HUDEP-2 (cell line): ENCODE data around the gene BMPR1B.
"Not testable (repeated sequence)": the region's sequence is repeated elsewhere in the genome, so short reads cannot be mapped to it uniquely, and the experiment has no call there.

Experiments used
- DNase-seq, 76 experiments: peaks; one replicate each; lab custom pipeline; 2025; ENCODE audit not compliant: unreplicated experiment in 76 of 76; lab: John Stamatoyannopoulos, UW

Gene BMPR1B

DNA sequence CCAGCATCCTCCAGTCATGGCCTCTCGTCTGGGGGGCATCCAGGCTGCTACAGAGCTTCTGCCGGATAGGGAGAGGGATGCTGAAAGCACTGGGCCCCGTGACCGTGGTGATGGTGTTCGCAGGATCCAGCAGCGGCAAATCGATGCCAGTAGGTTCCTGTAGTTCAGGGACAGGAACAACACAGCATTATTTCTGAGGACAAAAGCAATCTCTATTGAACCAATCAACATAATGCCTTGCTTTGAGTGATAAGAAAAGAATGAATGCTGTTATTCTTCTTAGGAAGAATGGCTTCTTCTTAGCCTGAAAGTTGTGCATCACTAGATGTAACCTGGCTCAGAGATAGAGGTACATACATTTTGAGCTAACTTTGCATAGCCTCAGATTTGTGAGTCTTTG, 412.4 kb downstream of the BMPR1B start:
- no peak for DNase-seq

DNA sequence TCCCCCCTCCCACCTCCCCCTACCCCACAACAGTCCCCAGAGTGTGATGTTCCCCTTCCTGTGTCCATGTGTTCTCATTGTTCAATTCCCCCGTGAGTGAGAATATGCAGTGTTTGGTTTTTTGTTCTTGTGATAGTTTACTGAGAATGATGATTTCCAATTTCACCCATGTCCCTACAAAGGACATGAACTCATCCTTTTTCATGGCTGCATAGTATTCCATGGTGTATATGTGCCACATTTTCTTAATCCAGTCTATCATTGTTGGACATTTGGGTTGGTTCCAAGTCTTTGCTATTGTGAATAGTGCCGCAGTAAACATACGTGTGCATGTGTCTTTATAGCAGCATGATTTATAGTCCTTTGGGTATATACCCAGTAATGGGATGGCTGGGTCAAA, 413.6 kb downstream of the BMPR1B start:
- DNase-seq: not testable (repeated sequence)

DNA sequence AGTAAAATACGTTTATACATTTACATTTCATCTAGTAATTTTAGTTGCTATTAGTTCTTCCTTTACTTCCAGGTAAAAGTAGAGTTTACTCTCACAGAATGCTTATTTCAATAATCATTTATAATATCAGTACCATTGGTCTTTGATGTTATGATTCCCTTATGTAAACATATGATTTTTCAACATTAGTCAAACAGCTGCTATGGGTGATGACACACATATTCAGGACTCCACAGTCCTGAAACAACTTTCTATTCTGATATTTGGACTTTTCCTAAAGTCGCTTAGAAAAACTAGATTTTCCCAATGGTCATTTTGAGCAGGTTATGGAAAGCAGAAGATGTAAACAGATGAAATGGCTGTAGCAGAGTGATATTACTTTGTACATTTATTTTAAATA, 421.2 kb downstream of the BMPR1B start:
- DNase-seq: no peak

DNA sequence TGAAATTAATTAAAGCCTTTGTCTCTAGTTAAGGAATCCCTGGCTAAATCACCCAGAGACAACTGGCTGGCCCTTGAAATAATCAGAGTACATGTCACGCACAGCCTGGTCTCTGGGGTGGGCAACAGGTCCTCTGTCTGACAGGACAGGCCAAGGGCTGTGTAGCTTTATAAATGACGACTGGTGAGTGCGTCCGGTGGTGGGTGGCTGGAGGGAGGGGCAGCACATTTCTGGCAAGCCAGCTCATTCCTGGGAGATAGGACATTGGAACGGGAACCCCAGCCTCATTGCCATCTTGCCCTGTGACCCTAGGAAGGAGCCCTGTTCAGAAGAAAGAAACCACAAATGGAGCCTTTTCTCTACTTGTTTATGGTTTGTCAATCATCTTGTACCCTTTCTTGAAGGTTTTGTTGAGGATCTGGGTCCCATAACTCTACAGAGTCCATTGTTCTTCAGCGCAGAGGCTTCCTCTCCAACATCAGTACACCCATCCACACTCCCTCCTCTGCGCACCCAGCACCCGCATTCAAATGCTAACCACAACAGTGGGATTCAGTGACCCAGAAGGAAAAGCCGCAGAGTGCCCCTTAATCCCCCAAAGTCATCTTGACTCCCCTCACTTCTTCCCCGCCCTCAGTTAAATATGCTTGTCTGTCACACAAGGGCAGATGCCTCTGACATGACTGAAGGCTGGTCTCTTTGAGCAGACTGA, 422.9 kb downstream of the BMPR1B start:
- DNase-seq: no peak

DNA sequence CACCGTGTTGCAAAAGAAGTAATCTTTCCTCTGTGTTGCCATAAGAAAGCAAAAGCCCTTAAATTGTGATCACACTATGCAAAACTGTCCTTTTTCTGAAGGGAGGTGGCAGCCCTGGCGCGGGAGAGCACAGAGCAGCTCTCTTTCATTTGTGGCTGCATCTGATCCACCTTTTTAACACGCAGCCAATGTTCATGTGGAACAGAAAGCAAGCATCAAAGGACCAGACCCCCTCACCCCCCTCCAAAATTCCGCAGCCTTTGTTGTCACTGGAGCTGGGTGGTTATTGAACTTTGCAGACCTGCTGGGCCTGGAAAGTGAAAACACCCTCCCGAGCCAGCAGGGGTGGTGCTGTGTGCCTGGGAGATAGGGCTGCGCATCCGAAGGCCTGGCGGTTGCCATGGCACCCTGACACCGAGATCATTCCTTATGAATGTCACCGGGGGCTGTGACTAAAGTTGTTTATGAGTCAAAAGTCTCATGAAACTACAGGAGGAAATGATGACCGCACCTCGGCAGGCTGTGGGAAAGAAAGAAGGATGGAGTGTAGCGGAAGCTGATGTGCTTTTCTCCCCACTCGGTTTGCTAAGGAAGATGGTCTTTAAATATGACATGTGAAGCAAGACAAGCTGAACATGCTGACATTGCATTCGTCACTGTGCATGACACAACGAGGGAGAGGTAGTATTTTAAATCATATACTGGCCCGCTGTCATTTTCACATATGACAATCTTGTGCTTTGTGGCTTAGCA, 423.7 kb downstream of the BMPR1B start:
- no peak for DNase-seq

DNA sequence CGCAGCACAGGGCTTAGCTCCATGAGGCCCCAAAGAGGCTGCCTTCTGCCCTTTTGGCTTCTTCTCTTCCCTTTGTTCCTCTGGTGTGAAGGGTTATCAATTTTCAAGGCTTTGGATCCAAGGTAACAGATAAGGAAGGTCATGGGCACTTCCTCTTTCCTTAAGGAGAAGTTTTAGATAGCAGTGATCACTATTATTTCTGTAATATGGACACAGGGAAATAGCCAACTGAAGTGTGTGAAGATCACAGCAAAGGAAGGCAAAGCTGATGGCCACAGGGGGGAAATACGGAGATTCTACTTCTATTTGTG, 424.2 kb downstream of the BMPR1B start:
- DNase-seq: no peak

DNA sequence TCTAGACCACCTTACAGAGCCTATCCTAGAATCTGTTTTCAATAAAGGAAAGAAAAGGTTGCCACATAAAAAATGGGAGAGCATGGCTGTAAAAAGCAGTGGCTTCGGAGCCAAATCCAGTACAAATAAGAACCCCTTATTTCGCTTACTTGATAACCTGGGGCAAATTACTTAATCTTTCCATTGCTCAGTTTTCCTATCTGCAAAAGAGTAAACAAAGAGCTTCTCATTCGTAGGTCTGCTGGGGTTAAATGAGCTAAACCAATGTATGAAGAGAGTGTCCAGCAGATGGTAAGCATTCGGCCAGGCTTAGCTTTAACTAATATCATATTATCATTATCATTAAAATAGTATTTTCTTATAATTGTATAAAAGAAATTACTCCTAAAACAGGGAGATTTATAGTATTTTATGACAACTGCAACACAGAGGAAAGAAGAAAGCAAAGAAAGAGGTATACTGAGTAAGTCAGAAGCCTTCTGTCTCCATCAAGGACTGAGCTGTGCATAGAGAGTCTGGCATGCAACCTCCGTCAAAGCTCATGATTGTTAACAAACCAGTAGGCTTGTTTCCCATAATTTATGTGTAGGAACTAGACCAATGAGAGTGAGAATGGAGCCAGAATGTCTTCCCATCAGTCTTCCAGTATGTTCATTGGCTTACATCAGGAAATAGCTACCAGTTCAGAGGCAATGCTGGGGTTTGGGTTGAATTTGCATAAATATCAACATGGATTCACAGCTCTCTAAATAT, 426.1 kb downstream of the BMPR1B start:
- DNase-seq: no peak

DNA sequence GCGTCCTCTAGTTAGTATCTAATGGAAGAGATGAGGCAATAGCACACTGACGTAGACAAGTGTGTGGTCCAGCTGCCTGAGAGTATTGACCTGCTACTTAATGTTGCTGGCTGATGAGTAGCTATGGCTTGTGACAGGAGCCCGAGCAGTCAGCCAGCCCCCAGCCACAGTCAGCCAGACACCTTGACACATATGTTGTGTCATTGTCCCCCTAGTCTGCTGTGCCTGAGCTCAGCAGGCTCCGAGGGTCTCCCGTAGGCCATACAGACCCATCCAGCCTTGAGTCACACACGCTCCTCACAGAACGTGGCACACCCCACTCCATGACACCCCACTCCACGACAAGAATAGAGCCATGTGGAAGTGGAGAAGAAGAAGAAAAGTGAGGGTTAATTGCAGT, 428.9 kb downstream of the BMPR1B start:
- DNase-seq: no peak

DNA sequence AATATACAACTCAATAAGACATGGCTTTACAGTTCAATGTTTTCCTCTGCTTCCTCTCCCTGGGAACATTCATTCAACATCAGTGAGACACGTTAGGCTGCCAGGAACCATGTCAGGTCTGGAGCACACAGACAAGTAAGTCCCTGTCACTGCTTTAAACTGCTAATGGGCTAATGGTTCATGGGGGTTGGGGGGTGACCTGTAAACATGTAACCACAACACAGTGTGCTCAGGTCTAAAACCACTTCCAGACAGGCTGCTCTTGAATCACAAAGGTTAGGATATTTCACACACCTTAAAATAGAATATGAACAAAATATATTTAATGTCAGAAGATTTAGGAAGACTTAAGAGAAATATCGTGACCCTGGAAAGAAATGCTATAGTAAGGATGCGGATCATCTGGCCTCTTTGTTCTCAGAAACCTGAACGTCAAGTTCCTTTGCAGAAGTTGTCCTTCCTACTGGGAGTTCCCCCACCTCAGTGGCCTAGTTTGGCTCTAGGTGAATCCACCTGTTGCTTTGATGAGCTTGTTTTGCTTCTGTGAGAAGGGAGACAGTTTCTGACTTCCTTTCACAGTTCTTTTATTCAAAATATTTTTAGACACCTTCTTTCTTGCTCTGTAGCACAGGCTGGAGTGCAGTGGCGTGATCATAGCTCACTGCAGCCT, 431.1 kb downstream of the BMPR1B start:
- DNase-seq: no peak

DNA sequence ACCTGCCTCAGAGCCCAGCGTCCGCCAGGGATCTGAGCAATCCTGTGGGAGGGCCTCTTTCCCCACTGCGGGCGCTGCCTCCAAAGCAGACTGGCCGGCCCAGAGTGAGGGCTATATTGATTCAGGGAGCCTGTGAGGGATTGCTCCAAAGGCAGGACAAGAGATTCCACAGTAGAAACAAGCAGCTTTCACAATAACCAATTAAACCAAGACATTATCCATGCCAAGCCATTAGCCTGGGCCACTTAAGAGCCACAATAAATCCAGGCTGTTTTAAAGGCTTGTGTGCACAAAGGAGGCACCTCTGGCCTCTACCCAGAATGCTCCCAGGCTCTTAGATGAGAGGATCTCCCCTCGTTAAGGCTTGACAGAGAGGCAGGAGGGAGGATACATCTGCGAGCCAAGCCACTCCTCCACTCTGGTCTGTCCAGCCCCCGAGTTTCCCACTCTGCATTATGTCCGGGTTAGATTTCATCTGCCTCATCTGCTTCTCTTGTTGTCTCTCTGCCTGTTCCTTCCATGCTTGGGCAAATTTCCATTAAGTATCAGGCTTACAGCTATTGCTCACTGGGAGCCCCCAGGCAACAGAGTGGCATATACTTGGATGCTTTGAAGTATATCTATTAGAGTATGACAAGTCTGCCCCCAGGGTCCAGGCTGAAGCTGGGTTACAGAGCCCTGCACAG, 433.1 kb downstream of the BMPR1B start:
- no peak for DNase-seq

DNA sequence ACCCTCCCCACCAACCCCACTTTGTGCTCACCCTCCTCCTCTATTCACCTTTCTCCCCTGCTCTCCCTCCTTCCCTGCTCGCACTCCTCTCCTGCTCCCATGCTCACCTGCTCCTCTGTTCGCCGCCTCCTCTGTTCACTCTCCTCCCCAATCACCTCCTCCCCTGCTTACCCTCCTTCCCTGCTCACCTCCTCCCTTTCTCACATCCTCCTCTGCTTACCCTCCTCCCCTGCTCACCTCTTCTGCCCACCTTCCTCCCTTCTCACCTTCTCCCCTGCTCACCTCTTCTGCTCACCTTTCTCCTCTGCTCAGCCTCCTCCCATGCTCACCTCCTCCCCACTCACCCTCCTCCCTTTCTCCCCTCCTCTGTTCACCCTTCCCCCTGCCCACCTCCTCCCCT, 433.8 kb downstream of the BMPR1B start:
- no peak for DNase-seq

DNA sequence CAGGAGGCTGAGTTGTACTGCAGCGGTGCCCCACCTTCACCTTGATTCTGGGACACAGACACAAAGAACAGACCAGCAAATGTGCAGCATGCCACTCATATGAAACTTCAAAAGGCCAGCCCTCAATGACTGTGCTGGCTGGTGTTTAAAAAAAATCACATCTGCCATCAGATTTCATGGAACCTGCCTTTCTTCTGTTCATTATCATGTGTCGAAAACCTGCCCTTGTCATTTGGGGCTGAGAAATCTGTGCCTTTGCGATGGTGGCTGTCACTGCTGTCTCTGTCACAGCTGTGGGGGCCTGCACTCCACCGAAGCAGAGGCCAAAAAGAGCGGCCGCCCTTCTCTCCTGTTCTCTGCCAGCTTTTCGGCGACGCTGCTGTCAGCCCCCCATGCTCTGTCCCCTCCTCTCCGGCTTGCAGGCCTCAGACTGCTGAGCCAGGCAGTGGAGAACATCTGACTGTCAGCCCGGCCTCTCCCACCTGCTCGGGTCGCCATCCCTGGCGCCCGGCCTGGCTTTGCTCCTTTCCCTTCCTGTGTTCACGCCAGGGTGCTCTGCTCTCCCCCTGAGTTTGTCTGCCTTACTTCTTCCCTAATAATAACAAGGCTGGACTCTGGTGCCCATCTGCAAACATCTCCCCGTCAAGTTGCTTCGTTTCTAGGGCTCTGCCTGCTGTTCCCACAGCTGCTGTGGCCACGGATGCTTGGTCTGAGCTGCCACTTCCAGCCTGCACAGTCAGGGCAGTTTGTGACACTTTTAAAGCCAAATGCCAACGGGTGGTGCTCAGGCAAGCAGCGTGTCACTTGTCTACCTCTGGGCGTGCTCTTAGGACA, 435.9 kb downstream of the BMPR1B start:
- no peak for DNase-seq

DNA sequence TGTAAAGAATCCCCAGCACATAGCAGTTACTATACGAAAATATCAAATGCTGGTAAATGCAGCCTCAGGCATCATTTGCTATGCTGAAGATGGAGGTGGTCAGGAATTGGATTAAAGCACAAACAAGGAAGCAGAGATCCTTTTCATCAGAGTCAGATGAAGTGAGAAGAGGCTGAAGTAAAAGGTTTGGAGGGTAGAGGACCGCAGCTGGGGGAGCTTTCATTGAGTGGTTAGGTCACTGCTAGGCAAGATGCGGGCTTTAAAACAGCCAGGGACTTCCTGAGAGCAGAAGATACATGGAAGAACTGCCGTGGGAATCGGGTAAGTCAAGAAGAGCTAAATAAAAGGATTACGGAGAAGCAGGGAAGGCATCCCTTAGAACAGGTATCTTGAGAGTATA, 439.6 kb downstream of the BMPR1B start:
- DNase-seq: no peak

DNA sequence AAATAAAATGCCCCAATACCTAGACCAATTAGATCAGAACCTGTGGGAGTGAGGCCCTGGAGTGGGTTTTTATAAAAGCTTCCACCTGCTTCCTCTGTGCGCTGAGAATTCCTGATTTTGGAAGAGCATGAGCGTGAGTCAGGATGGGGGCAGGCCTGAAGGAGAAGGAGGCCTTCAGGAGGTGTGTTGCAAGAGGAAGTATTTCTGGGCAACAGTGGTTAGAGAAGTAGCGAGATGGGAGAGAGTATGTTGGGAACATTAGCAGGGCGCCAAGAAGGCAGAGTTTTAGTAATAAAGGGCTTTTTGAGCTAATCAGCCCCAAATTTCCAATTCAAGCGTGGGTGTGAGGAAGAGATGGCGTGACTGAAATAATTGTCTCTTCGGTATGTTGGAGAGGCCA, 441.2 kb downstream of the BMPR1B start:
- DNase-seq: no peak

DNA sequence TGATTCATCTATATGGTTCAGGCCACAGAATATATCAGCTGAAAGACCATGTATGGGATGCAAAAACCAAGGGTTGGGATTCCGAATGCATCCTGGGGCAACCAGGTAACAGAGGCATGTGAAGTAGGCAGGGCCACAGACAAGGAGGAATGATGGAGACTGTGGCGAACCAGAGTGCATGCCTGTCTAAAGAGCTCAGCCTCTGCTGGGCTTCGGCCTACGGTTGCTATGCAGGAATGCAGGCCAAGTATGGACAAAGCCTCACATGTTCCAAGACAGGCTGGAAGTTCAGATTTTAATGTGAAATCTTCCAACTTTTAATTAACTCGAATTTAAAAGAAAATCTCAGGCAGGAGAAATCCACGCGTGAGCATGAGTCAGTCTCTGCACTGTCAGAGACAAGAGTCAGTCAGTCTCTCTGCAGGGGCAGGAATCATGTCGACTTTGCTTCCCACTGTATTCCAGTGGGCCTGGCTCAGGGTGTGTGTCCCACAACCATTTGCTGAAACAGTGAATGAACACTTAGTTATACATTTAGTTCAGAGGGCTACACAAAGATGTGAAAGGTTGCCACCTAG, 446.6 kb downstream of the BMPR1B start:
- DNase-seq: no peak

DNA sequence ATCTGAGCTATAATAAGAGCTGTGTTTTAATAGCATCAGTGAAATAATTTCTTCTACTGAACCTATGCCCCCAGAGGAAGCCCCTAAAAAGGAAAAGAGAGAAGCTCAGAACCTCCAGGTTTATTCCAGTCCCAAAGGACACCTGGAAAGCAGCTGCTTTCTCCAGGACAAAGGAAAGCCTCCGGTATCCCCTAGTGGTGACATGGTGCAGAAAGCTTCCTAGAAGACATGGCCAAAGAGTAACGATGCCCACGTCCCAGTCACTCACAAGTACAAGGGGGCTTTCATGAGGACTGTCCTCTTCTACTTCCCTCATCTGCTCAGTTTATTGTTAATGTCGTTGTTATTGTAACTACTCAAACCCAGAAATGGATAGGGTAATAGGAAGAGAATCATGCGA, 447.1 kb downstream of the BMPR1B start:
- no peak for DNase-seq
